GM12875 (cell line): Measurements from ENCODE around the gene IGF2R.

Experiments used
- H3K4me3 ChIP-seq: one replicate; pipeline ENCODE4 v1.5.1; 2011; ENCODE audit warnings: low read depth, low read length, control low read depth
- CTCF ChIP-seq: IDR thresholded peaks from 2 replicates; pipeline ENCODE4 v1.5.1; 2011; ENCODE audit warnings: low read depth, mild to moderate bottlenecking, control low read depth, inconsistent platforms, low read length, moderate library complexity, borderline replicate concordance; ENCODE audit not compliant: insufficient read depth

Gene IGF2R

GRCh38 chr6:160127270-160128124 is 158.6 kb downstream of the IGF2R start:
- H3K4me3 ChIP-seq: no peak overlapping the region
- TF ChIP-seq CTCF: no peak

- TF ChIP-seq CTCF: no peak
- no peak overlapping the region for H3K4me3 ChIP-seq
Measured at GRCh38 chr6:160128125-160128683, 159.3 kb downstream of the IGF2R start.

- no peak for TF ChIP-seq CTCF
- H3K4me3 ChIP-seq: no peak overlapping the region
Measured at GRCh38 chr6:160128879-160129516, 160.1 kb downstream of the IGF2R start.

GRCh38 chr6:160129881-160130615 is 161.2 kb downstream of the IGF2R start:
- TF ChIP-seq CTCF: no peak
- H3K4me3 ChIP-seq: no peak overlapping the region

- H3K4me3 ChIP-seq: no peak overlapping the region
- no peak for TF ChIP-seq CTCF
Measured at GRCh38 chr6:160130729-160131484, 162.0 kb downstream of the IGF2R start.

GRCh38 chr6:160131636-160132296 is 162.9 kb downstream of the IGF2R start:
- H3K4me3 ChIP-seq: no peak overlapping the region
- TF ChIP-seq CTCF: no peak
